ENCODE measurements around the gene ADGRD1.

GRCh38 chr12:131190965-131191364, 237.3 kb downstream of the ADGRD1 start:
- no peak for TF ChIP-seq EP300 (IDR thresholded peaks at IDR 0.05)
- no peak for TF ChIP-seq CTCF (IDR thresholded peaks at IDR 0.05)
- no peak for TF ChIP-seq POLR2AphosphoS5 (IDR thresholded peaks at IDR 0.05)
- TF ChIP-seq POLR2A (IDR thresholded peaks at IDR 0.05) = no peak
